ENCODE results near the gene SLC28A2.

SLC28A2 gene

DNA sequence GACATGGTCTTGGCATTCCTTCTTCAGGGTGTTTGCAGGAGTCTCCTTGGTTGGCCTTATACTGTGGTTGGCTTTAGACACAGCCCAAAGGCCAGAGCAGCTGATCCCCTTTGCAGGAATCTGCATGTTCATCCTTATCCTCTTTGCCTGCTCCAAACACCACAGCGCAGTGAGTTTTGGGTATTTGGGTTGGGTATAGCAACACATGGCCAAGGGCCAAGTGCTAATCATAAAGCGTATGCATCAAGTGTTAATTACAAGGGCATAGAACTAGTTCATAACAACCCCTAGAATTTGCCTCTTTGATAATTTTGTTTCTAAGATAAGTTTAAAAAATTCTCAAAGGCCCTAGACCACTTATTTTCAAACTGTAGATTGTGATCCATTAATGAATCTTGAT lies 11.8 kb downstream of the SLC28A2 start:
- no peak overlapping the region for H3K9ac ChIP-seq (ENCODE audit: low read length in 2 of 2)
- H3K27me3 ChIP-seq (ENCODE audit: control insufficient read depth in 1 of 2, insufficient read depth in 2 of 2, low read length in 2 of 2) = no peaks in the 10 kb centered on the region
- H3K27ac ChIP-seq (ENCODE audit: low read length) = no peak overlapping the region
- H3K4me3 ChIP-seq (ENCODE audit: low read length in 2 of 2) = no peak overlapping the region
- no peaks in the 10 kb centered on the region for H3K4me1 ChIP-seq (ENCODE audit: control insufficient read depth, insufficient read depth, low read length)
- H3K36me3 ChIP-seq (ENCODE audit: control insufficient read depth in 2 of 2, insufficient read depth in 2 of 2, low read length in 2 of 2) = no peaks in the 10 kb centered on the region
- peaks cover 0 to 3% of the 10 kb centered on the region in 2 donors for H3K9me3 ChIP-seq (ENCODE audit: control insufficient read depth in 2 of 2, low read length in 2 of 2)

DNA sequence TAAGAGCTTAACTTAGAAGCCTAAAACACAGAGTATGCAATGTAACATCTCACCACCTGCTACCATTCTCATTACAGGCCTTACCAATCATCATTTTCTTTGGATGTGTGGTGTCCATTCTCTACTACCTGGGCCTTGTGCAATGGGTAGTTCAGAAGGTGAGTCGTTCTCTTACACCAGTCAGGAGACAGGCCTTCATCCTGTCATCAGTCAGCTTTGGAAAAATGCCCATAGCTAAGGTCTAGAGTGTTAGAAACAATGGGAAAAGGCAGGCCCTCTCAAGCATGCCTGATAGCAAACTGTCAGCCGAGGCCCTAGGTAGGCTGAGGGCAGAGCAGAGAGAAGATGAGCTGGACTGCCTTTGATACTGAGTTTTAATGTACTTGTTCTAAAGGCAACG lies 13.5 kb downstream of the SLC28A2 start:
- H3K27ac ChIP-seq (ENCODE audit: low read length) = no peak overlapping the region
- H3K9ac ChIP-seq (ENCODE audit: low read length in 2 of 2) = no peak overlapping the region
- peaks cover 0 to 3% of the 10 kb centered on the region in 2 donors for H3K9me3 ChIP-seq (ENCODE audit: control insufficient read depth in 2 of 2, low read length in 2 of 2)
- H3K4me1 ChIP-seq (ENCODE audit: control insufficient read depth, insufficient read depth, low read length) = no peaks in the 10 kb centered on the region
- H3K4me3 ChIP-seq (ENCODE audit: low read length in 2 of 2) = no peak overlapping the region
- H3K36me3 ChIP-seq (ENCODE audit: control insufficient read depth in 2 of 2, insufficient read depth in 2 of 2, low read length in 2 of 2) = no peaks in the 10 kb centered on the region
- no peaks in the 10 kb centered on the region for H3K27me3 ChIP-seq (ENCODE audit: control insufficient read depth in 1 of 2, insufficient read depth in 2 of 2, low read length in 2 of 2)

DNA sequence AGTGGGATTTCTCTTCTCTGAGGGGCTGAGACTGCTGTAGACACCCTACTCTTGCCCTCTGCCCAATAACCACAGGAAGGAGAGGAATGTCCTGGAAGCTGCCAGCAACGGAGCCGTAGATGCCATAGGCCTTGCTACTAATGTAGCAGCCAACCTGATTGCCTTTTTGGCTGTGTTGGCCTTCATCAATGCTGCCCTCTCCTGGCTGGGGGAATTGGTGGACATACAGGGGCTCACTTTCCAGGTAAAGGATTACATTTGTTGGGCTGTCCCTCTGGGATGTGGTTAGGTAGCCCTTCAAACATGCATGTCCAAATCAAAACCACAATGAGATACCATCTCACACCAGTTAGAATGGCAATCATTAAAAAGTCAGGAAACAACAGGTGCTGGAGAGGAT lies 16.1 kb downstream of the SLC28A2 start:
- H3K27me3 ChIP-seq (ENCODE audit: control insufficient read depth in 1 of 2, insufficient read depth in 2 of 2, low read length in 2 of 2) = no peaks in the 10 kb centered on the region
- peaks cover 0 to 3% of the 10 kb centered on the region in 2 donors for H3K9me3 ChIP-seq (ENCODE audit: control insufficient read depth in 2 of 2, low read length in 2 of 2)
- H3K9ac ChIP-seq (ENCODE audit: low read length in 2 of 2) = no peak overlapping the region
- no peak overlapping the region for H3K27ac ChIP-seq (ENCODE audit: low read length)
- H3K4me1 ChIP-seq (ENCODE audit: control insufficient read depth, insufficient read depth, low read length) = no peaks in the 10 kb centered on the region
- H3K4me3 ChIP-seq (ENCODE audit: low read length in 2 of 2) = no peak overlapping the region
- H3K36me3 ChIP-seq (ENCODE audit: control insufficient read depth in 2 of 2, insufficient read depth in 2 of 2, low read length in 2 of 2) = no peaks in the 10 kb centered on the region

DNA sequence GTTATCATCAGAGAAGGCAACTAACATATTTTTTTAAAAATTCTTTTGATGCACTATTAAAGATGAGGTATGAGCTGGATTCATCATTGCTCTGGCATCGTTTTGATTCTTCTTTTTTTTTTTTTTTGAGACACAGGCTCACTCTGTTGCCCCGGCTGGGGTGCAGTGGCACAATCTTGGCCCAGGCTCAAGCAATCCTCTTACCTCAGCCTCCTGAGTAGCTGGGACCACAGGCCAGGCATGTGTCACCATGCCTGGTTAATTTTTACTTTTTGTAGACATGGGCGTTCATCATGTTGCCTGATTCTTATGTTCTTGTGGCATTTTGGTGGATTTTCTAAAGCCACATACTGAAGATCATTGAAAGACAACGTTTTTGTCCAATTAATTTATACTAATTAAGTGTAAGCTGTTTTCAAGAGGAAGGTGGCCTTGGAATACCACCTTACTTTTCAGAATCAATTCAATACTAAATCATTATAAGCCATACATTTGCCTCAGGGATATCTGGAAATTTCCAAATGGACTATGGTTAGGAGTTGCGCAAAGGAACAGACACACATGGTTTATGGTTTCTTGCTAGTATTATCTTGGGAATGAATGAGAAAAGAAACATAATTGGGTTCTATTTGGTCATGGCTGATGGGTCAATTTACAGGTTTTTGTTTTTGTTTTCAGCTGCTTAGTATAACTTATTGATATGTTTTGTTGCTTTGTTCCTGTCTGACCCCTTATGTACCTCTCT lies 22.8 kb downstream of the SLC28A2 start:
- H3K9me3 ChIP-seq (ENCODE audit: control insufficient read depth in 2 of 2, low read length in 2 of 2) = no peaks in the 10 kb centered on the region
- peaks cover 9% of the 10 kb centered on the region for H3K4me1 ChIP-seq (ENCODE audit: control insufficient read depth, insufficient read depth, low read length)
- no peak overlapping the region for H3K27ac ChIP-seq (ENCODE audit: low read length)

DNA sequence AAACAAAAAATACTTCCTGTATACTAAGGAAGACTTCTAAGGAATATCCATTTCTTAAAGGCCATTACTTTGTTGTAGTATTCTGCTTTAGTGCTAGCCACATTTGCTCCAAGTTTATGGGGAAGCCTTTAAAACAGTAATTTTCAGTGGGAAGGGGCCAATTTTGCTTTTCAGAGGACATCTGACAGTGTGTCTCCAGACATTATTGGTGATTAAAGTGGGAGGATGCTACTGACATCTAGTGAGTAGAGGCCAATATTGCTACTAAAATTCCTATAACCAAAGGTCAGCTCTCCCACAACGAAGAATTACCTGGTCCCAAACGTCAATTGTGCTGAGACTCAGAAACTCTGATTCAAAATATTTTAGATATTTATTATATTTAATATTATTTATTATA lies 24.8 kb downstream of the SLC28A2 start:
- Histone ChIP-seq H3K4me1 (ENCODE audit: control insufficient read depth, insufficient read depth, low read length) (peaks cover 12% of the 10 kb centered on the region), H3K9me3 (ENCODE audit: control insufficient read depth in 2 of 2, low read length in 2 of 2) (no peaks in the 10 kb centered on the region), H3K4me3 (ENCODE audit: low read length in 2 of 2) (no peak overlapping the region), H3K9ac (ENCODE audit: low read length in 2 of 2) (no peak overlapping the region), H3K36me3 (ENCODE audit: control insufficient read depth in 2 of 2, insufficient read depth in 2 of 2, low read length in 2 of 2) (no peaks in the 10 kb centered on the region), H3K27me3 (ENCODE audit: control insufficient read depth in 1 of 2, insufficient read depth in 2 of 2, low read length in 2 of 2) (no peaks in the 10 kb centered on the region), H3K27ac (ENCODE audit: low read length) (no peak overlapping the region)

More for the DNA sequence above, 22.8 kb downstream of the SLC28A2 start:
- Histone ChIP-seq H3K36me3 (ENCODE audit: control insufficient read depth in 2 of 2, insufficient read depth in 2 of 2, low read length in 2 of 2) (no peaks in the 10 kb centered on the region), H3K9ac (ENCODE audit: low read length in 2 of 2) (no peak overlapping the region), H3K27me3 (ENCODE audit: control insufficient read depth in 1 of 2, insufficient read depth in 2 of 2, low read length in 2 of 2) (no peaks in the 10 kb centered on the region), H3K4me3 (ENCODE audit: low read length in 2 of 2) (no peak overlapping the region)

DNA sequence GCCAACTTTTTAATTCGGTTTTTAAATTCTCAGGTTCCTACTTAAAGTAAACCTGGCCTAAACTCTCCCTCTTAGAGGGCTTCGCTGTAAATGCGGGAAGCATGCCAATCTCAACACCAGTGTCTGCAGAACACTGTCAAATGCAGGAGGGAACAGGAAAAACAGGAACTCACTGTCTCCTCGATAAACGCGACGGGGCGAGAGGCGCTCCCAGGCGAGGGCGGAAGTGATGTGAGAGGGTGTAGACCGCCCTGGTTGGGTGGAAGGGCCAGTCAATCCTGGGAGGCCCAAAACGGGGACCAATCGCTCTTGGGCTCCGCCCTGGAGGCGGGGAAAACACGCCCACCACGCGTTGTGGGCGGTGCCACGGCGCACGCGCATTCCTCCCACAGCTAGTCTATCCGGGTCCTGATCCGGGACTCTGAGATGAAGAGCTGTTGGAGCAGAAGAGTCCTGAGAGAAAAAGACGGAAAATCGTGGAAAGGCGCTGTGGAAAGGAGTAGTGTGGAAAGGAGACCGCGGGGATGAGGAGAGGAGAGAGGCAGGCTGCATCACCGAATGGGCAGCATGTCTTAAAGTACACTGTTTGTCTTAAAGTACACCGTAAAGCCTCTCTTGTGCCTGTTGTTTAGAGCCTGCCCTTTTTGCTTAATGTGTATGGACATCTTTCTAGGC lies 27.1 kb downstream of the SLC28A2 start:
- H3K36me3 ChIP-seq (ENCODE audit: control insufficient read depth in 2 of 2, insufficient read depth in 2 of 2, low read length in 2 of 2) = no peaks in the 10 kb centered on the region
- H3K4me1 ChIP-seq (ENCODE audit: control insufficient read depth, insufficient read depth, low read length) = peaks cover 12% of the 10 kb centered on the region
- H3K9ac ChIP-seq (ENCODE audit: low read length in 2 of 2) = peak overlapping the region; percentile 82 to 98
- peak overlapping the region; percentile 84 for H3K27ac ChIP-seq (ENCODE audit: low read length)
- peak overlapping the region; percentile 93 for H3K4me3 ChIP-seq (ENCODE audit: low read length in 2 of 2)
- no peaks in the 10 kb centered on the region for H3K9me3 ChIP-seq (ENCODE audit: control insufficient read depth in 2 of 2, low read length in 2 of 2)
- H3K27me3 ChIP-seq (ENCODE audit: control insufficient read depth in 1 of 2, insufficient read depth in 2 of 2, low read length in 2 of 2) = no peaks in the 10 kb centered on the region

DNA sequence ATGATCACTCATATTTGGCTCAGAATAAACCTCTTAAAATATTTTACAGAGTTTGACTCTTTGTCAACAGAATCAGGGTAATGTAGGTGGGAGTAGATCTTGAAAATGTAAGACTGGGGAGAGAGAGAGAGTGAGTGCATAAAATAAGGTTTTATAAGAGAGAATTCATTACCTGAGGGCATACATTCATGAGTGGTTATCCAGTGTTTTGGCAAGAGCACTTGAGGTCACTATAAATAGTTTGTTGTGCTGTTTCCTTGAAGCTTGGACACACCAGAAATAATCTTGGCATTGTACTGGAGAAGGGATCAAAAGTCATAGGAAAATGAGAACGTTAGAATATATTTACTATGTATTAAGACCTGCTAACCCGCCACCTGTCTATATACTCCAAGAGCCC lies 33.4 kb downstream of the SLC28A2 start:
- Histone ChIP-seq H3K9ac (ENCODE audit: low read length in 2 of 2) (no peak overlapping the region), H3K36me3 (ENCODE audit: control insufficient read depth in 2 of 2, insufficient read depth in 2 of 2, low read length in 2 of 2) (no peaks in the 10 kb centered on the region), H3K9me3 (ENCODE audit: control insufficient read depth in 2 of 2, low read length in 2 of 2) (no peaks in the 10 kb centered on the region), H3K4me1 (ENCODE audit: control insufficient read depth, insufficient read depth, low read length) (no peaks in the 10 kb centered on the region), H3K4me3 (ENCODE audit: low read length in 2 of 2) (no peak overlapping the region), H3K27me3 (ENCODE audit: control insufficient read depth in 1 of 2, insufficient read depth in 2 of 2, low read length in 2 of 2) (no peaks in the 10 kb centered on the region), H3K27ac (ENCODE audit: low read length) (no peak overlapping the region)

DNA sequence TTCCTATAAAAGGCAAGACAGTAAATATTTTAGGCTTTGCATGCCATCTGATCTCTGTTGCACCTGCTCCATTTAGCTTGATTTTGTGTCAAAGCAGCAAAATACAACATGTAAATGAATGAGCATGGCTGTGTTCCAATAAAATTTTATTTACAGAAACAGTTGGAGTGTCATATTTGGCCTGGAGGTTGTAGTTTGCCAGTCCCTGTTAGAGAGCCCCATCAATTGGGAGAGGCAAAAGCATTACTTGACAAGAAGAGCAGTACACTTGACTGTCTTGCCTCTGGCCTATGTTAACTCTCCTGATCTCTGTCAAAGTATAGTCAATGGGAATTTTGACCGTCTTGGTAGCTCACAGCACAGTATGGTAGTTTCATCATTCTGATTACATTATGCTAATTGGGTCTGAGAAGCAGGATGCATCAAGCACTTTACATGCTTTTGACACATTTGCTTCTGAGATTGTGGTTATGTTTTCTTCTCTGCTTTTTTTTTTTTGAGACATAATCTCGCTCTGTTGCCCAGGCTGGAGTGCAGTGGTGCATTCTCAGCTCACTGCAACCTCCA lies 35.4 kb downstream of the SLC28A2 start:
- Histone ChIP-seq H3K4me1 (ENCODE audit: control insufficient read depth, insufficient read depth, low read length) (no peaks in the 10 kb centered on the region), H3K36me3 (ENCODE audit: control insufficient read depth in 2 of 2, insufficient read depth in 2 of 2, low read length in 2 of 2) (no peaks in the 10 kb centered on the region), H3K9me3 (ENCODE audit: control insufficient read depth in 2 of 2, low read length in 2 of 2) (no peaks in the 10 kb centered on the region), H3K27me3 (ENCODE audit: control insufficient read depth in 1 of 2, insufficient read depth in 2 of 2, low read length in 2 of 2) (no peaks in the 10 kb centered on the region), H3K9ac (ENCODE audit: low read length in 2 of 2) (no peak overlapping the region), H3K4me3 (ENCODE audit: low read length in 2 of 2) (no peak overlapping the region), H3K27ac (ENCODE audit: low read length) (no peak overlapping the region)

DNA sequence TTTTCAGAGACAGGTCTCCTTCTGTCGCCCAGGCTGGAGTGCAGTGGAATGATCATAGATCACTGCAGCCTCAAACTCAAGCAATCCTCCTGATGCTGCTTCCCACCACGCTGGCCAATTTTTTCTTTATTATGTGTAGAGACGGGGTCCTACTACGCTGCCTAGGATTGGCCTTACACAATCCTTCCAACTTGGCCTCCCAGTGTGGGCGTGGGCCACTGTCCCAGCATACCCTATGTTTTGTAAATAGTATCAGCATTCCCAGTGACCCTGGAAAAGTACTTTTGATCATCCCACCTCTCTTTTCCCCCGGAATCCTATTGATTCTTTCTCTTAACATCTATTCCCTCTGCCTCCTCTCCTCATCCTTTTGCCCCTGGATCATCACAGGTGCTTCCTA lies 36.9 kb downstream of the SLC28A2 start:
- H3K4me1 ChIP-seq (ENCODE audit: control insufficient read depth, insufficient read depth, low read length) = no peaks in the 10 kb centered on the region
- no peaks in the 10 kb centered on the region for H3K27me3 ChIP-seq (ENCODE audit: control insufficient read depth in 1 of 2, insufficient read depth in 2 of 2, low read length in 2 of 2)
- no peak overlapping the region for H3K27ac ChIP-seq (ENCODE audit: low read length)
- H3K9me3 ChIP-seq (ENCODE audit: control insufficient read depth in 2 of 2, low read length in 2 of 2) = no peaks in the 10 kb centered on the region
- H3K36me3 ChIP-seq (ENCODE audit: control insufficient read depth in 2 of 2, insufficient read depth in 2 of 2, low read length in 2 of 2) = no peaks in the 10 kb centered on the region
- H3K4me3 ChIP-seq (ENCODE audit: low read length in 2 of 2) = no peak overlapping the region
- no peak overlapping the region for H3K9ac ChIP-seq (ENCODE audit: low read length in 2 of 2)

DNA sequence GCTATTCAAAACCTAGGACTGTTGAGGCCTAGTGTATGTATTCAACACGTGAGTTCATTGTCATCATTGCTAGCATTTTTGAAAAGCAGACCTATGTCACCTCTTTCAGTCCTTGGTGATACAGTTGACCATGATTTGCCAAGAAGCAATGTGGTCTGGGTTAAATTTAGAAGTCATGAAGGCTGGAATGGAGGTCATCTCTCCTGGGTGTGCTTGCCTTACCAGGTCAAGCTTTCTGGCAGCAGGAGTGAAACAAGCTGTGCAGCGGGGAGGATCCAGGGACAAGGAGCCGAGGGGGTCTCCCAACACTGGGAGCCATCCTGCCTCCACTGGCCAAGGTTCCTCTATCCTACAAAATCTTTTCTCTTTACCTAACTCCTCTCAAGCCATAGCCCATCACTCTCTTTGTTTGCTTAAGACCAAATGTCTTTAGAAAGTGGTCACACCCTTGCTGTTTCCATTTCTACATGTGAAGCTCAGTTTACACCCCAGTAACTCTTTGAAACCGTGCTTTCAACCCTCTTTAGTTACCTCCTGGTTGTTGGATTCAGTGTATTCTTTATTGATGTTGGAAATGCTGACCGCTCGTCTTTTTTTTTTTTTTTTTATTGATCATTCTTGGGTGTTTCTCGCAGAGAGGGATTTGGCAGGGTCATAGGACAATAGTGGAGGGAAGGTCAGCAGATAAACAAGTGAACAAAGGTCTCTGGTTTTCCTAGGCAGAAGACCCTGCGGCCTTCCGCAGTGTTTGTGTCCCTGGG lies 40.0 kb downstream of the SLC28A2 start:
- Histone ChIP-seq H3K9ac (ENCODE audit: low read length in 2 of 2) (no peak overlapping the region), H3K36me3 (ENCODE audit: control insufficient read depth in 2 of 2, insufficient read depth in 2 of 2, low read length in 2 of 2) (no peaks in the 10 kb centered on the region), H3K4me3 (ENCODE audit: low read length in 2 of 2) (no peak overlapping the region), H3K27me3 (ENCODE audit: control insufficient read depth in 1 of 2, insufficient read depth in 2 of 2, low read length in 2 of 2) (no peaks in the 10 kb centered on the region), H3K4me1 (ENCODE audit: control insufficient read depth, insufficient read depth, low read length) (no peaks in the 10 kb centered on the region), H3K9me3 (ENCODE audit: control insufficient read depth in 2 of 2, low read length in 2 of 2) (no peaks in the 10 kb centered on the region), H3K27ac (ENCODE audit: low read length) (no peak overlapping the region)

All from stomach smooth muscle (tissue), 2 donors.